ENCODE results near the gene ST6GALNAC4.

Gene ST6GALNAC4

GRCh38 chr9:127927988-127928675 lies 11.3 kb upstream of the ST6GALNAC4 start:
- TF ChIP-seq ATF2 (tag by site-specific recombination; IDR thresholded peaks at IDR 0.05; ENCODE audit: low read depth) (no peak), KLF1 (tag by site-specific recombination; IDR thresholded peaks at IDR 0.05) (peak; percentile 77), ZNF114 (tag by site-specific recombination; IDR thresholded peaks at IDR 0.05) (no peak), ZFHX2 (tag by site-specific recombination; conservative IDR thresholded peaks at IDR 0.05) (peak; percentile 42)
- H3K9me3 ChIP-seq (ENCODE audit: control insufficient read depth, insufficient read depth, low read depth, low read length): no peaks in the 10 kb centered on the region
- CTCF ChIA-PET: interaction anchor here (1.8 to 3.3 kb wide), 2 partner anchors 15 to 107 kb away, joined by 8 to 24 read pairs; no protein-coding TSS in a partner anchor
- no peak overlapping the region for H3K4me3 ChIP-seq (ENCODE audit: low read depth, low read length)
- H3K27ac ChIP-seq (ENCODE audit: extremely low read depth, low read depth, low read length): no peak overlapping the region
- 0 out of 2 replicates have a peak, but pooled peaks cover 5% of the 10 kb centered on the region for H3K4me1 ChIP-seq (ENCODE audit: control insufficient read depth, insufficient read depth, low read length)
- POLR2A ChIA-PET: interaction anchor here (0.7 to 2.0 kb wide), 4 partner anchors 9 to 139 kb away, joined by 3 to 6 read pairs (median 4); partner anchors contain the start of genes DPM2 and NAIF1
- no peaks in the 10 kb centered on the region for H3K36me3 ChIP-seq (ENCODE audit: control insufficient read depth in 2 of 2, insufficient read depth in 1 of 2, low read length in 2 of 2)

- CTCF ChIA-PET: interaction anchor here (1.8 to 8.6 kb wide), 3 partner anchors 16 to 193 kb away, joined by 8 to 65 read pairs (median 24); partner anchors contain the start of gene TOR2A
- POLR2A ChIA-PET: interaction anchor here (1.1 kb wide), 1 partner anchor 16 kb away, joined by 6 read pairs; no protein-coding TSS in a partner anchor
- no peaks in the 10 kb centered on the region for H3K36me3 ChIP-seq (ENCODE audit: control insufficient read depth in 2 of 2, insufficient read depth in 1 of 2, low read length in 2 of 2)
- no peaks in the 10 kb centered on the region for H3K9me3 ChIP-seq (ENCODE audit: control insufficient read depth, insufficient read depth, low read depth, low read length)
- 0 out of 2 replicates have a peak, but pooled peaks cover 5% of the 10 kb centered on the region for H3K4me1 ChIP-seq (ENCODE audit: control insufficient read depth, insufficient read depth, low read length)
- TF ChIP-seq ZNF394 (tag by site-specific recombination; IDR thresholded peaks at IDR 0.05; ENCODE audit: borderline replicate concordance) (no peak), KLF8 (tag by site-specific recombination; IDR thresholded peaks at IDR 0.05) (peak; percentile 58; the same call in 1 of the 2 replicates)
- peak overlapping the region; percentile 34 for H3K4me3 ChIP-seq (ENCODE audit: low read depth, low read length)
- H3K27ac ChIP-seq (ENCODE audit: extremely low read depth, low read depth, low read length): no peak overlapping the region
Observed at GRCh38 chr9:127927201-127927987, 10.6 kb upstream of the ST6GALNAC4 start.

- 0 out of 2 replicates have a peak, but pooled peaks cover 5% of the 10 kb centered on the region for H3K4me1 ChIP-seq (ENCODE audit: control insufficient read depth, insufficient read depth, low read length)
- TF ChIP-seq ZNF777 (tag by site-specific recombination; IDR thresholded peaks at IDR 0.05; ENCODE audit: borderline replicate concordance): no peak
- TF ChIP-seq ZNF26 (tag by site-specific recombination; IDR thresholded peaks at IDR 0.05): no peak
- TF ChIP-seq CTCF (tag by site-specific recombination; IDR thresholded peaks at IDR 0.05): no peak
- TF ChIP-seq ZNF664 (tag by site-specific recombination; IDR thresholded peaks at IDR 0.05): no peak
- TF ChIP-seq ZSCAN16 (tag by site-specific recombination; IDR thresholded peaks at IDR 0.05): no peak
- no peak for TF ChIP-seq REPIN1 (tag by site-specific recombination; IDR thresholded peaks at IDR 0.05; ENCODE audit: low read depth)
- TF ChIP-seq ZBTB7A (tag by site-specific recombination; IDR thresholded peaks at IDR 0.05; ENCODE audit: low read depth): no peak
- TF ChIP-seq MYNN (tag by site-specific recombination; IDR thresholded peaks at IDR 0.05; ENCODE audit: borderline replicate concordance): no peak
- no peak for TF ChIP-seq ZNF837 (tag by site-specific recombination; IDR thresholded peaks at IDR 0.05)
- no peak for TF ChIP-seq ZNF558 (tag by site-specific recombination; IDR thresholded peaks at IDR 0.05)
- H3K27ac ChIP-seq (ENCODE audit: extremely low read depth, low read depth, low read length): no peak overlapping the region
- ChIA-PET POLR2A (no interaction called here), CTCF (interaction anchor here (1.1 to 8.6 kb wide), 2 partner anchors 108 to 192 kb away, joined by 4 to 65 read pairs; partner anchors contain the start of gene TOR2A)
- H3K36me3 ChIP-seq (ENCODE audit: control insufficient read depth in 2 of 2, insufficient read depth in 1 of 2, low read length in 2 of 2): no peaks in the 10 kb centered on the region
- H3K4me3 ChIP-seq (ENCODE audit: low read depth, low read length): peak overlapping the region; percentile 34
- H3K9me3 ChIP-seq (ENCODE audit: control insufficient read depth, insufficient read depth, low read depth, low read length): no peaks in the 10 kb centered on the region
Observed at GRCh38 chr9:127926906-127927200, 10.0 kb upstream of the ST6GALNAC4 start.
